K562 (cell line): ENCODE data around the gene RUFY2. TPM values are rescaled to one million over a fixed set of nuclear protein-coding genes. Genes with fewer than 3 reads are reported as not detected.

ENCODE experiments used
- ATAC-seq: fragments of 200-7000 bp; cut with Tn5 transposase; 3 replicates; pipeline ENCODE4 v1.9.1; 2020; ENCODE audit warnings: moderate library complexity
- Bru-seq: library from RNA; stranded (reverse); fragments of 400-500 nt; gene quantifications from one replicate; lab custom pipeline; 2021; lab: Mats Ljungman, UMichigan
- BruChase-seq, 2 experiments: library from RNA; stranded (reverse); fragments of 400-500 nt; gene quantifications; one replicate each; lab custom pipeline; 2021; lab: Mats Ljungman, UMichigan
- BruUV-seq: library from RNA; stranded (reverse); fragments of 400-500 nt; replicated peaks from 2 replicates; lab custom pipeline; 2021; lab: Mats Ljungman, UMichigan
- CTCF ChIA-PET: fragments of 300-600 bp; formaldehyde crosslinking; extraction: SDS; loops from one replicate; lab custom pipeline; 2021; ENCODE audit warnings: low intra/inter-chr PET ratio; lab: Yijun Ruan, JAX
- POLR2A ChIA-PET: fragments of 300-600, 350-650 bp; sonication (Branson Sonifier 250); formaldehyde crosslinking; extraction: SDS; loops from one replicate; lab custom pipeline; 2021; ENCODE audit warnings: antibody characterized with exemption, inconsistent platforms; lab: Yijun Ruan, JAX
- DNase-seq, 4 experiments: peaks; one replicate each; pipeline versions ENCODE4 v3.0.0 to v3.0.0-alpha.2; 2011 to 2018; ENCODE audit warnings: low spot score in 3 of 4, mixed read lengths in 3 of 4; ENCODE audit errors: extremely low read depth in 1 of 4
- FAIRE-seq: peaks from 2 replicates; lab custom pipeline; 2011; peaks lifted over from hg19 to GRCh38; lab: Jason Lieb, UNC
- H2AFZ ChIP-seq: 2 replicates; pipeline ENCODE4 v1.6.0; 2011; ENCODE audit warnings: low read depth, low read length, control low read depth, inconsistent platforms
- H3K27ac ChIP-seq: fragments of 200-600 bp; 3 replicates; pipeline ENCODE4 v1.8.0; 2011; ENCODE audit warnings: low read depth, mild to moderate bottlenecking, control low read depth, inconsistent platforms, low read length, moderate library complexity, mixed read lengths; ENCODE audit errors: extremely low read depth
- H3K27me3 ChIP-seq, 2 experiments: fragments of 300-600 bp in 1 of 2; 2 replicates in 1 of 2; 3 replicates in 1 of 2; pipeline versions ENCODE4 v1.6.0 to v1.8.0; 2011; ENCODE audit warnings: inconsistent platforms in 2 of 2, low read length in 2 of 2, mild to moderate bottlenecking in 1 of 2, mixed read lengths in 1 of 2, moderate library complexity in 1 of 2; ENCODE audit not compliant: control insufficient read depth in 2 of 2, insufficient read depth in 2 of 2
- H3K36me3 ChIP-seq: fragments of 300-600 bp; 3 replicates; pipeline ENCODE4 v1.8.0; 2011; ENCODE audit warnings: mild to moderate bottlenecking, low read length, inconsistent platforms; ENCODE audit not compliant: control insufficient read depth, insufficient read depth
- H3K4me1 ChIP-seq, 2 experiments: fragments of 200-600 bp in 1 of 2; replicated peaks in 1 of 2; 2 replicates in 1 of 2; 3 replicates in 1 of 2; pipeline versions ENCODE4 v1.5.1 to v1.8.0; 2011; ENCODE audit warnings: inconsistent platforms in 2 of 2, low read length in 2 of 2, mild to moderate bottlenecking in 1 of 2, mixed read lengths in 1 of 2, moderate library complexity in 1 of 2; ENCODE audit not compliant: control insufficient read depth in 2 of 2, insufficient read depth in 2 of 2
- H3K4me2 ChIP-seq: 2 replicates; pipeline ENCODE4 v1.6.1; 2011; ENCODE audit warnings: low read length, control low read depth, inconsistent platforms, mixed read lengths; ENCODE audit not compliant: insufficient read depth
- H3K4me3 ChIP-seq: fragments of 200-600 bp; sonication (generic), shearing (Covaris generic); 2 replicates; pipeline ENCODE4 v1.5.1; 2016; ENCODE audit warnings: control low read depth, inconsistent platforms
- H3K79me2 ChIP-seq: fragments of 200-600 bp; 3 replicates; pipeline ENCODE4 v1.8.0; 2011; ENCODE audit warnings: low read length, inconsistent platforms; ENCODE audit not compliant: control insufficient read depth, insufficient read depth
- H3K9ac ChIP-seq, 2 experiments: 2 replicates each; pipeline versions ENCODE4 v1.6.0 to v1.6.1; 2011; ENCODE audit warnings: low read depth in 2 of 2, low read length in 2 of 2, control low read depth in 1 of 2, inconsistent platforms in 1 of 2, mild to moderate bottlenecking in 1 of 2, mixed read lengths in 1 of 2; ENCODE audit not compliant: insufficient read depth in 1 of 2
- H3K9me1 ChIP-seq: one replicate; pipeline ENCODE4 v1.6.0; 2011; ENCODE audit warnings: inconsistent platforms, mild to moderate bottlenecking, low read length, moderate library complexity; ENCODE audit not compliant: control insufficient read depth, insufficient read depth
- H3K9me3 ChIP-seq: replicated peaks from 2 replicates; pipeline ENCODE4 v1.5.1; 2011; ENCODE audit warnings: low read depth, low read length, inconsistent platforms; ENCODE audit not compliant: control insufficient read depth, insufficient read depth
- H4K20me1 ChIP-seq: replicated peaks from 2 replicates; pipeline ENCODE4 v1.6.1; 2011; ENCODE audit warnings: low read length, inconsistent platforms, mixed read lengths; ENCODE audit not compliant: control insufficient read depth, insufficient read depth
- BDP1 ChIP-seq: IDR thresholded peaks from 3 replicates; pipeline ENCODE4 v1.6.1; 2011; ENCODE audit not compliant: insufficient read length, insufficient read depth
- ESRRA ChIP-seq: fragments of 450-650 bp; IDR thresholded peaks from 2 replicates; pipeline ENCODE4 v1.6.1; 2014; ENCODE audit warnings: low read depth, mild to moderate bottlenecking, moderate library complexity, borderline replicate concordance
- NR2F6 ChIP-seq: fragments of 450-650 bp; formaldehyde crosslinking; IDR thresholded peaks from 2 replicates; pipeline ENCODE4 v1.4.0; 2020; ENCODE audit warnings: mild to moderate bottlenecking
- RBM22 ChIP-seq: fragments of 200-400 bp; formaldehyde crosslinking; IDR thresholded peaks from 2 replicates; pipeline ENCODE4 v1.6.1; 2018; ENCODE audit warnings: low read length, low read depth; ENCODE audit not compliant: poor library complexity, severe bottlenecking
- SUPT5H ChIP-seq: fragments of 450-650 bp; IDR thresholded peaks from 2 replicates; pipeline ENCODE4 v1.6.1; 2016
- UBTF ChIP-seq, 2 experiments: IDR thresholded peaks; 2 replicates each; pipeline ENCODE4 v1.6.1; 2012; ENCODE audit warnings: improper control_type of control experiment in 2 of 2, low read depth in 2 of 2, low read length in 2 of 2, borderline replicate concordance in 1 of 2
- ZFP36 ChIP-seq: fragments of 150-350 bp; IDR thresholded peaks from 2 replicates; pipeline ENCODE4 v1.6.1; 2018; ENCODE audit warnings: low read length, low read depth; ENCODE audit not compliant: partially characterized antibody
- ZNF512 ChIP-seq: IDR thresholded peaks from 2 replicates; pipeline ENCODE4 v1.6.1; 2016; ENCODE audit warnings: missing genetic modification characterization, missing compliant biosample characterization
- ZNF764 ChIP-seq: fragments of 250-450 bp; sonication (Bioruptor Pico); IDR thresholded peaks from 2 replicates; pipeline ENCODE4 v1.4.0; 2020; ENCODE audit warnings: low read depth, mild to moderate bottlenecking, moderate library complexity
- WGBS: fragments of 100-300 bp; shearing (Covaris generic); methylation state at CpG from one replicate; pipeline ENCODE4 v1.1.6; 2016; ENCODE audit warnings: low coverage, mixed read lengths; ENCODE audit not compliant: insufficient coverage; ENCODE audit errors: missing lambda C conversion rate; 5-methylcytosine and 5-hydroxymethylcytosine counted together
- in situ Hi-C: fragments of 300-500 bp; cut with MboI; formaldehyde crosslinking; loops from 4 replicates; pipeline ENCODE4 v1.15.0; 2018; ENCODE audit warnings: inconsistent platforms, mixed read lengths
- intact Hi-C: fragments of 100-400 bp; cut with micrococcal nuclease; formaldehyde crosslinking; loops from 2 replicates; pipeline ENCODE4 v1.14.2; 2022
- long read RNA-seq, 3 experiments: library from polyadenylated mRNA in 2 of 3; library from RNA in 1 of 3; unstranded in 2 of 3; stranded (forward) in 1 of 3; transcript quantifications; one replicate each; pipeline ENCODE4 v2.0.0, GENCODE V29; 2019 to 2022
- polyA minus RNA-seq, 3 experiments: library from RNA; depleted of rRNA, polyadenylated mRNA; stranded (reverse); fragments of >200 nt; gene quantifications; 2 replicates each; pipeline ENCODE4 v1.2.3, GENCODE V29; 2011
- polyA plus RNA-seq, 8 experiments: library from polyadenylated mRNA; depleted of rRNA in 4 of 8; stranded (reverse) in 5 of 8; unstranded in 3 of 8; fragments of >200 nt; fragmentation: Nextera tagmentation in 2 of 8; fragmentation: Illumina TruSeq in 1 of 8; extraction: Ambion mirVana in 2 of 8; extraction: Trizol in 1 of 8; gene quantifications; 2 replicates each; pipeline versions ENCODE4 v1.2.1 to v1.2.3, GENCODE V29; 2011 to 2014; ENCODE audit warnings: inconsistent platforms in 1 of 8, missing spikeins in 1 of 8
- total RNA-seq, 7 experiments: library from RNA; depleted of rRNA in 6 of 7; stranded (reverse); fragments of >200 nt in 6 of 7; fragmentation: Illumina TruSeq in 2 of 7; extraction: Trizol in 2 of 7; gene quantifications; 2 replicates each; pipeline versions ENCODE4 v1.2.1 to v1.2.3, GENCODE V29; 2011 to 2021; ENCODE audit warnings: low replicate concordance in 1 of 7

RUFY2 gene, protein sequence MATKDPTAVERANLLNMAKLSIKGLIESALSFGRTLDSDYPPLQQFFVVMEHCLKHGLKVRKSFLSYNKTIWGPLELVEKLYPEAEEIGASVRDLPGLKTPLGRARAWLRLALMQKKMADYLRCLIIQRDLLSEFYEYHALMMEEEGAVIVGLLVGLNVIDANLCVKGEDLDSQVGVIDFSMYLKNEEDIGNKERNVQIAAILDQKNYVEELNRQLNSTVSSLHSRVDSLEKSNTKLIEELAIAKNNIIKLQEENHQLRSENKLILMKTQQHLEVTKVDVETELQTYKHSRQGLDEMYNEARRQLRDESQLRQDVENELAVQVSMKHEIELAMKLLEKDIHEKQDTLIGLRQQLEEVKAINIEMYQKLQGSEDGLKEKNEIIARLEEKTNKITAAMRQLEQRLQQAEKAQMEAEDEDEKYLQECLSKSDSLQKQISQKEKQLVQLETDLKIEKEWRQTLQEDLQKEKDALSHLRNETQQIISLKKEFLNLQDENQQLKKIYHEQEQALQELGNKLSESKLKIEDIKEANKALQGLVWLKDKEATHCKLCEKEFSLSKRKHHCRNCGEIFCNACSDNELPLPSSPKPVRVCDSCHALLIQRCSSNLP
- 59.1 and 171 TPM in 2 replicates for total RNA-seq (2011; cell fraction: chromatin; rRNA removed; ENCODE audit: low replicate concordance)
- total RNA-seq (2011; cell fraction: nucleolus; rRNA removed) = 30.0 and 35.0 TPM in 2 replicates
- 64.8 and 100 TPM in 2 replicates for total RNA-seq (2011; cell fraction: nucleoplasm; rRNA removed)
- total RNA-seq (2014; rRNA removed) = 9.7 and 15.6 TPM in 2 replicates
- 20.1 and 21.4 TPM in 2 replicates for total RNA-seq (2014; rRNA removed; fragmentation: Illumina TruSeq; extraction: Trizol)
- total RNA-seq (2015; rRNA removed; fragmentation: Illumina TruSeq; extraction: Trizol) = 18.8 and 19.3 TPM in 2 replicates
- 12.6 and 12.8 TPM in 2 replicates for total RNA-seq (2021)
- 12.9 and 13.7 TPM in 2 replicates for polyA plus RNA-seq (2011; rRNA removed)
- 1.8 and 4.6 TPM in 2 replicates for polyA plus RNA-seq (2011; cell fraction: cytosol; rRNA removed)
- 17.8 and 21.6 TPM in 2 replicates for polyA plus RNA-seq (2011; cell fraction: nucleus; rRNA removed)
- polyA plus RNA-seq (2012) = 6.3 and 9.6 TPM in 2 replicates
- 10.4 and 12.4 TPM in 2 replicates for polyA plus RNA-seq (2014; fragmentation: Illumina TruSeq; extraction: Trizol)
- polyA plus RNA-seq (2014; fragmentation: Nextera tagmentation; extraction: Ambion mirVana) = 1 to 10 TPM; 3.7 to 4.5 TPM
- 11.2 and 14.0 TPM in 2 replicates for polyA plus RNA-seq (2014; rRNA removed)
- 27.9 and 29.2 TPM in 2 replicates for polyA minus RNA-seq (2011; rRNA and poly(A)+ RNA removed)
- polyA minus RNA-seq (2011; cell fraction: cytosol; rRNA and poly(A)+ RNA removed) = 4.1 and 9.7 TPM in 2 replicates
- polyA minus RNA-seq (2011; cell fraction: nucleus; rRNA and poly(A)+ RNA removed) = 30.6 and 44.4 TPM in 2 replicates
- percentile 74 among the genes with signal in this experiment for Bru-seq, nascent RNA
- percentile 87 among the genes with signal in this experiment for BruChase-seq, experiment 1, labeled RNA remaining after a 2-hour chase
- BruChase-seq, experiment 2, labeled RNA remaining after a 6-hour chase = percentile 88 among the genes with signal in this experiment
- long read RNA-seq, experiment 1, partial matches to known transcripts = 2 of 11 reads
- long read RNA-seq, experiment 1, other reads (novel, unspliced or antisense) = 8 of 11 reads
- long read RNA-seq, experiment 2, partial matches to known transcripts = 1 of 3 reads
- long read RNA-seq, experiment 2, other reads (novel, unspliced or antisense) = 2 of 3 reads
- long read RNA-seq, experiment 3, partial matches to known transcripts = 4 of 6 reads
- long read RNA-seq, experiment 3, other reads (novel, unspliced or antisense) = 2 of 6 reads

DNA sequence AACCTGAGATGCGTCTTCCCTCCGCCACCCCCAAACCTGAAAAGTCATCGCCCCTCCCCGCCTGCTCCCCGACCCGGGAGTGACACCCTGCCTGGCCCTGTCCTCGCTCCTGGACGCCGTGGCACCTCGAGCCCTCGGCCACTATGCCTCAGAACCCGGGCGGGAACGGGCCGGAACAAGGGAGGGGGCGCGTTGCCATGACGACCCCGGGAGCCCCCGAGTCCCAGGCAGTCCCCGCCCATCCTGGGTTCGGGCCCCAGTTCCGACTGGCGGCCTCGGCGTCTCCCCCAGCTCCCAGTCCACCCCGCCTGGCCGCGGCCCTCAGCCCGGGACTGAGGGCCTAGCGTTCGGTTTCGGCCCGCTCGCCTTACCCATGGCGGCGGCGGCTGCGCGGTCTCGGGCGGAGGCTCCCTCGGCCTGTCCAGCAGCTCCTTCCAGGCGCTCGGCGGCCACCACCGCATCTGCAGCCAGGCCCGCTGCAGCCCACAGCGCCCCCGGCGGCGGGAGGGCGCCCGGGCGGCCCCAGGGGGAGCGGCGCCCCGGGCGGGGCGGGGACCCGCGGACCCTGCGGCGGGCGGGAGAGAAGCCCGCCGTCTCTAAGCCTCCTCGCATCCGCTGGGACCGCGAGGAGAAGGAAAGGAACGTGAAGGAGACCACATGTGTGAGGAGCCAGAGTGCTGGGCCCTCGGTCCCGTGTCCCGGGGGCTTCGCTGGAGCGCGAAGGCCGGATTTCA is at the start of gene RUFY2:
Gene RUFY2, minus strand, starts transcription at position 463 of the 734 bp plus-strand sequence. Its CDS starts 88 bp downstream, at position 375.
- ATAC-seq (peak; percentile 96), FAIRE-seq (no peak), DNase-seq (peak; percentile 91 to 96 (median 94))
- Histone ChIP-seq H2AFZ (peak within 1 kb of the TSS; percentile 99), H3K9ac (peak within 1 kb of the TSS; percentile 93 to 98), H3K4me1 (peaks cover 14 to 25% of the 10 kb centered on the region in 2 experiments; a peak in 4 of 5 replicates), H3K79me2 (peaks cover 45% of the 10 kb centered on the region), H4K20me1 (peaks cover 14% of the 10 kb centered on the region), H3K9me1 (no peaks in the 10 kb centered on the region), H3K36me3 (peaks cover 9% of the 10 kb centered on the region; the same call in 1 of the 3 replicates), H3K4me3 (peak within 1 kb of the TSS; percentile 97), H3K9me3 (no peaks in the 10 kb centered on the region), H3K4me2 (peak within 1 kb of the TSS; percentile 94), H3K27ac (peak within 1 kb of the TSS; percentile 91), H3K27me3 (no peaks in the 10 kb centered on the region)
- BruUV-seq = no TSS peak
- WGBS = 3% methylated on average over 55 of the region's 79 CpGs
- in situ Hi-C loops (no loop called here), intact Hi-C loops (loop anchor here (5.0 kb wide), 1 partner anchor 155 kb away; the partner anchor contains the start of gene TET1)
- CTCF ChIA-PET = interaction anchor here (0.5 to 0.7 kb wide), 2 partner anchors 356 to 1221 kb away, joined by 4 to 5 read pairs; no protein-coding TSS in a partner anchor
- POLR2A ChIA-PET = interaction anchor here (0.6 to 2.0 kb wide), 7 partner anchors 10 to 774 kb away, joined by 3 to 10 read pairs (median 3); no protein-coding TSS in a partner anchor
- TF ChIP-seq UBTF (IDR thresholded peaks at IDR 0.05; ENCODE audit: borderline replicate concordance in 1 of 2, low read depth in 2 of 2, low read length in 2 of 2) (peak in 1 of 2 experiments; percentile 95; a peak in 3 of 4 replicates), ESRRA (peak; percentile 59; the same call in 1 of the 2 replicates), ZNF764 (CRISPR knock-in tag) (no peak), NR2F6 (CRISPR knock-in tag) (no peak), ZNF512 (tag) (no peak), RBM22 (peak; percentile 59), SUPT5H (peak; percentile 83), BDP1 (no peak), ZFP36 (no peak)
